Endothelial cell (in vitro differentiated cells): Measurements from ENCODE around the gene ABHD17C. TPM values are rescaled to one million over a fixed set of nuclear protein-coding genes. Genes with fewer than 3 reads are reported as not detected.

Experiments used
- DNase-seq: peaks from one replicate; pipeline ENCODE4 v3.0.0; 2021; ENCODE audit warnings: low spot score
- H3K27ac Mint-ChIP-seq: one replicate; pipeline ENCODE4 v1.8.0; 2021; ENCODE audit warnings: mixed read lengths, inconsistent platforms; ENCODE audit not compliant: unreplicated experiment
- H3K27me3 Mint-ChIP-seq: one replicate; pipeline ENCODE4 v1.8.0; 2021; ENCODE audit warnings: mild to moderate bottlenecking, moderate library complexity, mixed read lengths, inconsistent platforms; ENCODE audit not compliant: unreplicated experiment
- H3K36me3 Mint-ChIP-seq: one replicate; pipeline ENCODE4 v1.8.0; 2021; ENCODE audit warnings: mild to moderate bottlenecking, low read depth, mixed read lengths, inconsistent platforms; ENCODE audit not compliant: unreplicated experiment
- H3K4me1 Mint-ChIP-seq: one replicate; pipeline ENCODE4 v1.8.0; 2021; ENCODE audit warnings: mild to moderate bottlenecking, mixed read lengths, inconsistent platforms; ENCODE audit not compliant: unreplicated experiment
- H3K4me3 Mint-ChIP-seq: one replicate; pipeline ENCODE4 v1.8.0; 2021; ENCODE audit warnings: mild to moderate bottlenecking, mixed read lengths, inconsistent platforms; ENCODE audit not compliant: unreplicated experiment
- H3K9me3 Mint-ChIP-seq: one replicate; pipeline ENCODE4 v1.8.0; 2021; ENCODE audit warnings: mixed read lengths, inconsistent platforms; ENCODE audit not compliant: unreplicated experiment
- CTCF ChIP-seq: fragments of 200-600 bp; sonication (generic); IDR thresholded peaks from one replicate; pipeline ENCODE4 v1.5.0; 2021; ENCODE audit warnings: antibody characterized with exemption; ENCODE audit not compliant: unreplicated experiment
- total RNA-seq: library from RNA; stranded (reverse); fragmentation: NEBNext Ultra II Directional; extraction: Animal tissue kit (Norgen Biotek cat#: 25700); gene quantifications from one replicate; pipeline ENCODE4 v1.2.1, GENCODE V29; 2021; ENCODE audit not compliant: unreplicated experiment

Gene ABHD17C
- total RNA-seq, 1 donor from 2014 or later, result 3.3 TPM

DNA sequence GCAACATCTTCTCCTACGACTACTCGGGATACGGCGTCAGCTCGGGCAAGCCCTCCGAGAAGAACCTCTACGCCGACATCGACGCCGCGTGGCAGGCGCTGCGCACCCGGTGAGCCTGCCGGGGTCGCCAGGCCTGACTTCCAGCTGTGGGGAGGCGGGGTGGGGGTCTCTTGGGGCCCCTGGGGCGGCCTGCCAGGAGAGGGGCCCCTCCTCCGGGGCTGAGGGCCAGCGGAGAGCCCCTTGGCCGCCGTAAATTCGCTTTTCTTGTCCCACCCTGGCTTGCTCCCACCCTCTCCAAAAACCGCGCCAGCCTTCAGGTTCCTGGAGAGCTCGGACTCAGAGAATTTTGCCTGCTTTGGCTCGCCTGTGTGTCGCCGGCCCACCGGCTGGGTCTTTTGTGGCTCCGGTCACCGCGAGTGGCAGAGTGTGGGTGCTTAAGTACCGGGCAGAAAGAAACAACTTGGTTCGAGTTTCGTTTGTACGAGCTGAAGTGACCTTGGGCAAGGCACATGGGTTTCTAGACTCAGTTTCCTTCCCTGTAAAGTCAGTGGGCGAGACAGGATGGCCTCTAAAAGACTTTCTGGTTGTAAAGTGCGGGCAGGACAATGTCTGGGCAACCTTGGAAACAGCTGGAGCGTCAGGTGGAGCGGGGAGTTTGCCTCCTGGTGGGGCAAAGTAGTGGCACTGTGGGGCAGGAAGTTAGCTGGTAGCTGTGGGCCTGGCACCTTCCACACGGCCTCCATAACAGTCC, 976 bp downstream of the ABHD17C start:
- Mint-ChIP-seq H3K4me3 (peak overlapping the region; percentile 93), H3K9me3 (no peaks in the 10 kb centered on the region), H3K27ac (no peak overlapping the region), H3K27me3 (peaks cover 8% of the 10 kb centered on the region), H3K4me1 (peaks cover 14% of the 10 kb centered on the region), H3K36me3 (no peaks in the 10 kb centered on the region)
- no peak for DNase-seq
- no peak for TF ChIP-seq CTCF

DNA sequence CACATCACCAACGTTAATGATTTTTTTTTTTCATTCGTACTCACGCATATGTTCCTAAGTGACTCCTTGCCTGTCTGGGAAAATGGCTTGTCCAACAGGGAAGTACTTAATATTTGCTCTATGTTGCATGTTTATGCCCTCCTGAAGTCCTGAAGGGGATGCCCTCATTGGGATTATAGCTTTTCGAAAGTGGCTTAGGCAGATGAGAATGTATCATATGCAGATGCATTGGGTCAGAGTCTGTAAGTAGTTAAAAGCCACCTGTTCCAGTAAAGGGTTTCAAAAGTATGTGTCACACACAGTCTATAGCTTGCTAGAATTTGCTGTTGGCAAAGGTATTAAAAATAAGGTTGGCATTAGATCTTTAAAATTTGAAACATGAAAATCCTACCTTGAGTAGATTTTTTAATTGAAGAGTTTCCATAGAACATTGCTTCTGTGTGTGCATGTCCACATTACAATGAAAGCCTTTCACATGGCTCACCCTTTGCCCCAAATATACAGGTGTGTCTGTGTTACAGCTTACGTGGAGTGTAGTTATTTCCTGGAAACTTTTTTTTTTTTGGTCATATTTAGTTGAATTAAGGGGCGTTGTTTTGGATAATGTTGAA, 2.1 kb downstream of the ABHD17C start:
- Mint-ChIP-seq H3K27me3 (peaks cover 8% of the 10 kb centered on the region), H3K4me3 (peak overlapping the region; percentile 82), H3K27ac (no peak overlapping the region), H3K4me1 (peaks cover 14% of the 10 kb centered on the region), H3K36me3 (no peaks in the 10 kb centered on the region), H3K9me3 (no peaks in the 10 kb centered on the region)
- DNase-seq, result no peak
- TF ChIP-seq CTCF, result no peak

DNA sequence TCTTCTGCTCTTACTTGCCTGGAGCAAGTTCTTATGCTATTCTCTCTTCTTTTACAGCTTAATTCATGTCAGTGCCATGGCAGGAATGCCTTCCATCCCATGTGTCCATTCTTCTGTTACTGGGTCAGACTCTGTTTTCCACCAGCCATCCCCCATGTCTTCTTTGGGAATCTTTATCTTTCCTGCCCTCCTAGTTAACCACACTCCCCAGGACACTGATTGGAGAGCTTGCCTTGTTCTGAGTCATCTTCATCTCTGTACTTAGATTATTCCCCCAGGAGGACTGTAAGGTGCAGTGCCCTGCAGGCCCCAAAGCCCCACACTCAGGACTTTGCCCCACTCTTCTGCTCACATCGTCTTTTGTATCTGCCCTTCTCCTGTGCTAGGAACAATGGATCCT, 3.6 kb downstream of the ABHD17C start:
- no peak for DNase-seq
- TF ChIP-seq CTCF, result no peak
- Mint-ChIP-seq H3K4me3 (no peak overlapping the region), H3K36me3 (no peaks in the 10 kb centered on the region), H3K4me1 (peaks cover 14% of the 10 kb centered on the region), H3K9me3 (no peaks in the 10 kb centered on the region), H3K27ac (no peak overlapping the region), H3K27me3 (peaks cover 8% of the 10 kb centered on the region)

- no peaks in the 10 kb centered on the region for H3K9me3 Mint-ChIP-seq
- peaks cover 8% of the 10 kb centered on the region for H3K27me3 Mint-ChIP-seq
- no peak for DNase-seq
Observed at GRCh38 chr15:80699981-80700380, 4.9 kb downstream of the ABHD17C start.

More at GRCh38 chr15:80699981-80700380, 4.9 kb downstream of the ABHD17C start:
- Mint-ChIP-seq H3K4me3 (no peak overlapping the region), H3K36me3 (no peaks in the 10 kb centered on the region), H3K4me1 (peaks cover 10% of the 10 kb centered on the region), H3K27ac (no peak overlapping the region)
- no peak for TF ChIP-seq CTCF
